ENCODE results near the gene RS1. TPM values are rescaled to one million over a fixed set of nuclear protein-coding genes. Genes with fewer than 3 reads are reported as not detected.

The RS1 gene
- total and polyA plus RNA-seq, 4 donors = 0.40 to 6.3 (median 3.1) TPM

GRCh38 chrX:18649498-18649951 is 22.4 kb downstream of the RS1 start:
- H3K9ac ChIP-seq (ENCODE audit: insufficient read depth in 1 of 2, low read length in 2 of 2) = no peak overlapping the region
- TF ChIP-seq CTCF (IDR thresholded peaks at IDR 0.05; ENCODE audit: control extremely low read depth, extremely low read depth) = no peak
- H3K27me3 ChIP-seq (ENCODE audit: control insufficient read depth in 3 of 3, insufficient read depth in 3 of 3, low read length in 2 of 3) = no peaks in the 10 kb centered on the region
- H3K4me3 ChIP-seq = no peak overlapping the region
- H3K36me3 ChIP-seq (ENCODE audit: control insufficient read depth in 4 of 4, insufficient read depth in 4 of 4, low read length in 4 of 4) = no peaks in the 10 kb centered on the region
- peaks cover 0 to 4% (median 0%) of the 10 kb centered on the region in 4 donors for H3K9me3 ChIP-seq (ENCODE audit: control insufficient read depth in 4 of 4, insufficient read depth in 3 of 4, low read length in 3 of 4)
- peaks cover 0 to 3% (median 0%) of the 10 kb centered on the region in 5 donors for H3K4me1 ChIP-seq (ENCODE audit: control insufficient read depth in 5 of 5, insufficient read depth in 5 of 5, low read length in 5 of 5)
- DNase-seq (peak; percentile 10 to 41 (median 38)), ATAC-seq (ENCODE audit: insufficient read depth, low FRiP score) (peak; percentile 47)
- H3K27ac ChIP-seq (ENCODE audit: low read depth in 1 of 2, low read length in 1 of 2) = peak overlapping the region in 1 of 2 donors; percentile 66
- WGBS, 2 donors = 49 to 83% methylated on average over 9 of the region's 9 CpGs

GRCh38 chrX:18647621-18648020 is 24.3 kb downstream of the RS1 start:
- Histone ChIP-seq H3K4me3 (no peak overlapping the region), H3K4me1 (ENCODE audit: control insufficient read depth in 5 of 5, insufficient read depth in 5 of 5, low read length in 5 of 5) (peaks cover 0 to 3% (median 0%) of the 10 kb centered on the region in 5 donors), H3K36me3 (ENCODE audit: control insufficient read depth in 4 of 4, insufficient read depth in 4 of 4, low read length in 4 of 4) (no peaks in the 10 kb centered on the region), H3K9ac (ENCODE audit: insufficient read depth in 1 of 2, low read length in 2 of 2) (no peak overlapping the region), H3K27me3 (ENCODE audit: control insufficient read depth in 3 of 3, insufficient read depth in 3 of 3, low read length in 2 of 3) (no peaks in the 10 kb centered on the region), H3K9me3 (ENCODE audit: control insufficient read depth in 4 of 4, insufficient read depth in 3 of 4, low read length in 3 of 4) (peaks cover 0 to 4% (median 0%) of the 10 kb centered on the region in 4 donors), H3K27ac (ENCODE audit: low read depth in 1 of 2, low read length in 1 of 2) (peak overlapping the region in 1 of 2 donors; percentile 46)
- TF ChIP-seq CTCF (IDR thresholded peaks at IDR 0.05; ENCODE audit: control extremely low read depth, extremely low read depth) = no peak
- WGBS, 2 donors = 36 to 71% methylated on average over 4 of the region's 4 CpGs
- ATAC-seq (ENCODE audit: insufficient read depth, low FRiP score) (no peak), DNase-seq (no peak)

GRCh38 chrX:18643853-18644252 is 28.1 kb downstream of the RS1 start:
- Histone ChIP-seq H3K27me3 (ENCODE audit: control insufficient read depth in 3 of 3, insufficient read depth in 3 of 3, low read length in 2 of 3) (peaks cover 0 to 2% (median 0%) of the 10 kb centered on the region in 3 donors), H3K4me1 (ENCODE audit: control insufficient read depth in 5 of 5, insufficient read depth in 5 of 5, low read length in 5 of 5) (peaks cover 0 to 3% (median 0%) of the 10 kb centered on the region in 5 donors), H3K9ac (ENCODE audit: insufficient read depth in 1 of 2, low read length in 2 of 2) (no peak overlapping the region), H3K36me3 (ENCODE audit: control insufficient read depth in 4 of 4, insufficient read depth in 4 of 4, low read length in 4 of 4) (no peaks in the 10 kb centered on the region), H3K9me3 (ENCODE audit: control insufficient read depth in 4 of 4, insufficient read depth in 3 of 4, low read length in 3 of 4) (peaks cover 0 to 6% (median 0%) of the 10 kb centered on the region in 4 donors), H3K27ac (ENCODE audit: low read depth in 1 of 2, low read length in 1 of 2) (no peak overlapping the region), H3K4me3 (no peak overlapping the region)
- ATAC-seq (ENCODE audit: insufficient read depth, low FRiP score) (no peak), DNase-seq (no peak)
- WGBS, 2 donors = 43 to 81% methylated on average over 3 of the region's 3 CpGs
- TF ChIP-seq CTCF (IDR thresholded peaks at IDR 0.05; ENCODE audit: control extremely low read depth, extremely low read depth) = no peak

- Histone ChIP-seq H3K4me1 (ENCODE audit: control insufficient read depth in 5 of 5, insufficient read depth in 5 of 5, low read length in 5 of 5) (peaks cover 0 to 3% (median 0%) of the 10 kb centered on the region in 5 donors), H3K9me3 (ENCODE audit: control insufficient read depth in 4 of 4, insufficient read depth in 3 of 4, low read length in 3 of 4) (peaks cover 0 to 6% (median 0%) of the 10 kb centered on the region in 4 donors), H3K36me3 (ENCODE audit: control insufficient read depth in 4 of 4, insufficient read depth in 4 of 4, low read length in 4 of 4) (no peaks in the 10 kb centered on the region), H3K4me3 (no peak overlapping the region), H3K27ac (ENCODE audit: low read depth in 1 of 2, low read length in 1 of 2) (no peak overlapping the region), H3K27me3 (ENCODE audit: control insufficient read depth in 3 of 3, insufficient read depth in 3 of 3, low read length in 2 of 3) (peaks cover 0 to 2% (median 0%) of the 10 kb centered on the region in 3 donors), H3K9ac (ENCODE audit: insufficient read depth in 1 of 2, low read length in 2 of 2) (no peak overlapping the region)
- DNase-seq (peak; percentile 33 to 71 (median 54)), ATAC-seq (ENCODE audit: insufficient read depth, low FRiP score) (no peak)
- 71 to 79% methylated on average over 3 of the region's 3 CpGs for WGBS, 2 donors
- no peak for TF ChIP-seq CTCF (IDR thresholded peaks at IDR 0.05; ENCODE audit: control extremely low read depth, extremely low read depth)
These were observed 28.7 kb downstream of the RS1 start for GRCh38 chrX:18643243-18643642.
